Esophagus muscularis mucosa (tissue), 4 donors: ENCODE results near the gene FANCC.

ENCODE experiments used
- CTCF ChIP-seq, 3 experiments: fragments of 200-600 bp in 2 of 3; fragments of 450-650 bp in 1 of 3; sonication (generic) in 2 of 3; IDR thresholded peaks; one replicate each; pipeline ENCODE4 v1.5.1; 2017 to 2019; ENCODE audit warnings: antibody characterized with exemption in 3 of 3, mild to moderate bottlenecking in 2 of 3, moderate library complexity in 1 of 3
- EP300 ChIP-seq: sonication (generic); formaldehyde crosslinking; IDR thresholded peaks from one replicate; pipeline ENCODE4 v1.6.1; 2017; ENCODE audit warnings: antibody characterized with exemption
- POLR2A ChIP-seq: fragments of 450-650 bp; IDR thresholded peaks from one replicate; pipeline ENCODE4 v1.6.1; 2017; ENCODE audit warnings: antibody characterized with exemption, moderate library complexity, mild to moderate bottlenecking, low read depth

- TF ChIP-seq CTCF (IDR thresholded peaks at IDR 0.05) (no peak), EP300 (no peak), POLR2A (no peak)
Measured at GRCh38 chr9:95058121-95058785, 259.3 kb downstream of the FANCC start.
